ENCODE measurements around the gene RAMACL.

- TF ChIP-seq CTCF (IDR thresholded peaks at IDR 0.05) (no peak), POLR2A (IDR thresholded peaks at IDR 0.05) (no peak)
These were observed 26.3 kb downstream of the RAMACL start for GRCh38 chr6:166560222-166560621.
